ENCODE data around the gene TMEM238.
A peak's percentile ranks its signal among the peaks of the same experiment; 100 is the strongest.
"Not testable (repeated sequence)": the region's sequence is repeated elsewhere in the genome, so short reads cannot be mapped to it uniquely, and the experiment has no call there.

TMEM238 gene
- 0.63 to 2.8 (median 1.4) reads per million in 9 experiments for total RNA-seq

GRCh38 chr19:55384131-55384919 is at the start of gene TMEM238:
TSS of gene TMEM238 (minus strand) at chr19:55384292. CDS start at chr19:55384259, 33 bp downstream.
- ATAC-seq (replicated peaks), result no peak
- H3K4me3 Mint-ChIP-seq, result peak within 1 kb of the TSS; percentile 94 to 97
- no peaks in the 10 kb centered on the region for H3K9me3 Mint-ChIP-seq
- H3K27me3 Mint-ChIP-seq, result no peaks in the 10 kb centered on the region
- peak in 1 of 3 experiments; percentile 29 for DNase-seq
- H3K36me3 Mint-ChIP-seq (ENCODE audit: insufficient read depth), result peaks cover 50% of the 10 kb centered on the region
- peak within 1 kb of the TSS; percentile 96 to 99 for H3K27ac Mint-ChIP-seq
- peaks cover 51 to 59% of the 10 kb centered on the region in 2 donors for H3K4me1 Mint-ChIP-seq (ENCODE audit: low read depth in 2 of 2)

GRCh38 chr19:55433292-55433691 is 49.2 kb upstream of the TMEM238 start:
- Mint-ChIP-seq H3K36me3 (ENCODE audit: insufficient read depth) (no peaks in the 10 kb centered on the region), H3K4me3 (no peak overlapping the region), H3K4me1 (ENCODE audit: low read depth in 2 of 2) (peaks cover 0 to 5% of the 10 kb centered on the region in 2 donors), H3K27ac (no peak overlapping the region), H3K27me3 (peaks cover 41 to 67% of the 10 kb centered on the region in 2 donors), H3K9me3 (no peaks in the 10 kb centered on the region)
- ATAC-seq (replicated peaks) (no peak), DNase-seq (no peak)

DNA sequence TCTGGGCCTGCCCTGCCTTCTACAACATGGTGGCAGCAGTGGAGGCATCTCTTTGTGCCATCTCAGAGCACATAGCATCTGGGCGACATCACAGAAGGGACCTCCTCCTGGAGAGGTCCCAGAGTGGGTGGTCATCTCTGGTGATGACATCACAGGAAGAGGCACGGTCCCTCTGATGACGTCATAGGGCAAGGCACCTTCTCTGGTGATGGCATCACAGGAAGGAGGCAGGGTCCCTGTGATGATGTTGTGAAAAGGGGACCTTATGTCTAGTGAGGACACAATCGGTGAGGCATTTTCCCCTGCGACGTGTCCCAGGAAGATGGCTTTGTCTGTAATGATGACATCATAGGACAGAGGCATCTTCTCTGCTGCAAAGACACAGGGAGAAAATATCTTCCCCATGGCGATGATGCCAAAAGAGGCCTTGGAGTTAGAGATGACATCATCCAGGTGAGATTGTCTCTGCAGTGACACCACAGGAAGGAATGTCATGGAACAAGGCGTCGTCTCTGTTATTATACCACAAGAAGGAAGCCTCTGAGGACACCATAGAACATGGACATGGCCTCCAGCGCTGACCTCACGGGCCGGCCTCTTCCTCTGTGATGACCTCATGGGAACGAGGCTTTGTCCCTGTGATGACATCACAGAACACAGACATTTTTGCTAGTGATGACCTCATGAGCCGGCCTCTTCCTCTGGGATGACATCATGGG is 48.3 kb upstream of the TMEM238 start:
- DNase-seq (no peak), ATAC-seq (replicated peaks) (no peak)
- H3K27me3 Mint-ChIP-seq, result peaks cover 38 to 67% of the 10 kb centered on the region in 2 donors
- H3K4me1 Mint-ChIP-seq (ENCODE audit: low read depth in 2 of 2), result peaks cover 0 to 5% of the 10 kb centered on the region in 2 donors
- no peaks in the 10 kb centered on the region for H3K9me3 Mint-ChIP-seq
- H3K36me3 Mint-ChIP-seq (ENCODE audit: insufficient read depth), result no peaks in the 10 kb centered on the region
- H3K27ac Mint-ChIP-seq, result no peak overlapping the region
- no peak overlapping the region for H3K4me3 Mint-ChIP-seq

GRCh38 chr19:55431183-55431582 is 47.1 kb upstream of the TMEM238 start:
- H3K4me3 Mint-ChIP-seq, result no peak overlapping the region
- no peak for DNase-seq
- H3K27me3 Mint-ChIP-seq, result peaks cover 28 to 61% of the 10 kb centered on the region in 2 donors
- no peaks in the 10 kb centered on the region for H3K36me3 Mint-ChIP-seq (ENCODE audit: insufficient read depth)
- no peaks in the 10 kb centered on the region for H3K9me3 Mint-ChIP-seq
- no peak for ATAC-seq (replicated peaks)
- no peaks in the 10 kb centered on the region for H3K4me1 Mint-ChIP-seq (ENCODE audit: low read depth in 2 of 2)
- no peak overlapping the region for H3K27ac Mint-ChIP-seq

DNA sequence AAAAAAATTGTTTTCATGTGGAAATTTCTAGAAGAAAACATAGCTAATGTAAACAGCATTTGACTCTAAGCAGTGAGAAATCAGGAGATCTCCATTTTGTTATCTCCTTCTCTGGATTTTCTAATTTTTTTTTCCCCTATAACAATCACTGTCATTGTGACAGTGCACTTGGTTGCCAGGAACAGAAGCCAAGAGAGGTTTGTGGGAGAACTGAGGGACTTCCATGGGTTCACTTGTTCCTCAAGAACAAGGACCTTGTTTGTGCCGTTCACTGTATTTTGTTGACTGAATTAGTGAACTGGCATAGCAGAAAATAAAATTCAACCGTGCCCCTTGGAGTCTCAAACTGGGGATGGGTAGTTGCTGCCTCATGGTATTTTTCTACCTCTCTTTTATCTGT is 42.0 kb upstream of the TMEM238 start:
- ATAC-seq (replicated peaks), result no peak
- Mint-ChIP-seq H3K27me3 (peaks cover 39 to 63% of the 10 kb centered on the region in 2 donors), H3K4me1 (ENCODE audit: low read depth in 2 of 2) (peaks cover 7% of the 10 kb centered on the region in 2 donors), H3K9me3 (no peaks in the 10 kb centered on the region), H3K4me3 (no peak overlapping the region), H3K36me3 (ENCODE audit: insufficient read depth) (peaks cover 4% of the 10 kb centered on the region), H3K27ac (no peak overlapping the region)
- no peak for DNase-seq

- H3K27me3 Mint-ChIP-seq, result peaks cover 27 to 56% of the 10 kb centered on the region in 2 donors
- H3K9me3 Mint-ChIP-seq, result no peaks in the 10 kb centered on the region
- H3K36me3 Mint-ChIP-seq (ENCODE audit: insufficient read depth), result peaks cover 4% of the 10 kb centered on the region
- H3K4me1 Mint-ChIP-seq (ENCODE audit: low read depth in 2 of 2), result peaks cover 7% of the 10 kb centered on the region in 2 donors
- ATAC-seq (replicated peaks) (no peak), DNase-seq (no peak)
- no peak overlapping the region for H3K27ac Mint-ChIP-seq
- no peak overlapping the region for H3K4me3 Mint-ChIP-seq
Measured at GRCh38 chr19:55424518-55424917, 40.4 kb upstream of the TMEM238 start.

DNA sequence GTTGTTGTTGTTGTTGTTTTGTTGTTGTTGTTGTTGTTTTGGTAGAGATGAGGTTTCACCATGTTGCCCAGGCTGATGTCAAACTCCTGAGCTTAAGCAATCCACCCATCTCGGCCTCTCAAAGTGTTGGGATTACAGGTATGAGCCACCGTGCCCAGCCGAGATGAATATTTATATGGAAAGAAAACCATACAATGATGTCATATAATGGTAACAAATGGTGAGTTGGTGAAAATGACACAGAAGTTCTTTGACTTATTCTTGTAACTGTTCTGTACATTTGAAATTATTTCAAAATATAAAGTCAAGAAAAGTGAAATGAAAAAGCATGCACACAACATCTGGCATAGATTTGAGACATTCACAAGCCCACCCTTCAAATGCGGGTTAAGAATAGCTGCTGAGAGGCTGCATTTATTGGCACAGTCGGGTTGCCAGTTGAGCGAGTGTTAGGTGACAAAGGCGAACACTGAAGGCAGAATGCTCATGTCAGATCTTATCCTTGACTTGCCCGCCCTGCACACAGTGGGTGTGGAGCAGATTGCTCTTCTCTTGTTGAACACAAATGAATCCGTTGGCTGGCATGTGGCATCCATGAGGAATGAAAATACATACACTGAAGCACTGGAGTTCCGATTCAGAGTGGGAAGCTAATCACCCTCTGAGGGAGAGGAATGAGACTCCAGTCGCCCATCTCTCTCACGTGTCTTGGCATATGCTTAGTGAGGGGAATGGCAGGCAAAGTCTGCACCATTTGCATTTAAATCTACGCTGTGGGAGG is 39.3 kb upstream of the TMEM238 start:
- no peaks in the 10 kb centered on the region for H3K9me3 Mint-ChIP-seq
- peaks cover 7 to 8% of the 10 kb centered on the region in 2 donors for H3K4me1 Mint-ChIP-seq (ENCODE audit: low read depth in 2 of 2)
- H3K4me3 Mint-ChIP-seq, result no peak overlapping the region
- peaks cover 19 to 49% of the 10 kb centered on the region in 2 donors for H3K27me3 Mint-ChIP-seq
- DNase-seq (no peak), ATAC-seq (replicated peaks) (no peak)
- H3K36me3 Mint-ChIP-seq (ENCODE audit: insufficient read depth), result peaks cover 4% of the 10 kb centered on the region
- H3K27ac Mint-ChIP-seq, result no peak overlapping the region

DNA sequence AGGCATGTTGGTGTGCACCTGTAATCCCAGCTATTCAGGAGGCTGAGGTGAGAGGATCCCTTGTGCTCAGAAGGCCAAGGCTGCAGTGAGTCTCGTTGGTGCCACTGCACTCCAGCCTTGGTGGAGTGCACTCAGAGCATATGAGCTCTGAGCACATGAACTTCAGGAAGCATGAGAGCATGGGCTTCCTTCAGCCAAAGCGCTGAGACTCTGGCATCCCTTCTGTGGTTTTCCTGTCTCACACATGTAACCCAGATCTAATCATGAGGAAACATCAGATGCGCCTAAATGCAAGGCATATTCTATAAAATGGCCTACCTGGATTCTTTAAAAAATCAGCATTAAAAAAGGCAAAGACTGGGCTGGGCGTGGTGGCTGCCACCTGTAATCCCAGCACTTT is 37.2 kb upstream of the TMEM238 start:
- H3K27ac Mint-ChIP-seq, result peak overlapping the region; percentile 75 to 90
- peaks cover 21 to 39% of the 10 kb centered on the region in 2 donors for H3K27me3 Mint-ChIP-seq
- peak overlapping the region; percentile 72 for H3K4me3 Mint-ChIP-seq
- peak; percentile 98 for ATAC-seq (replicated peaks)
- H3K9me3 Mint-ChIP-seq; H3K36me3 Mint-ChIP-seq (ENCODE audit: insufficient read depth): not testable (repeated sequence)
- peaks cover 7 to 11% of the 10 kb centered on the region in 2 donors for H3K4me1 Mint-ChIP-seq (ENCODE audit: low read depth in 2 of 2)
- DNase-seq, result peak in 2 of 3 experiments; percentile 38 to 39

DNA sequence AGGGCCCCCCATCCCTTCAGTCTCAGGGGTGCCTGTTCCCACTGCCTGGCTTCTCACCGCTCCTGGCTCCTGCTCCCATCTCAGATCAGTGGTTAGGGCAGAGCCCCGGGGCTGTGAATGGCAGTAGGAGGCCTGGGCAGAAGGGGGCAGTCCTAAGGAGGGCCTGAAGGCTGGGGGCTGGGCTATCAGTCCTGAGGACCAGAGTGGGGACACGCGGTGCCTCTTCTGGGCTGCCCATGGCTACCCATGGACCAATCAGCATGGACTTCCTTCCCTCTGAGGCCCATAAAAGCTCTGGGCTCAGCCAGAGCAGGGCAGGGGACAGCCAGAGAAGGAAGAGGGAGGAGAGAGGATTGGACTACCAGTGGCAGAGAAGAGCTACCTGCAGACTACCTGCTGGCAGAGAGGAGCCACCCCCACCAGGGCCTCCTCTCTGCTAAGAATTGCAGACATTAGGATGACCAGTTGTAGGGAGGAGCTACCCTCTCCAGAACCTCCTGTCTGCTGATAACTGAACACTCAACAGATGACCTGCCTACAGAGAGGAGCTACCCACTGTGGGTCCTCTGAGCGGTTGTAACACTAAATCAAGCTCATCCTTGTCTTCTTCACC is 35.6 kb upstream of the TMEM238 start:
- H3K27ac Mint-ChIP-seq, result peak overlapping the region in 1 of 2 donors; percentile 64
- H3K27me3 Mint-ChIP-seq, result peaks cover 15 to 31% of the 10 kb centered on the region in 2 donors
- DNase-seq, result no peak
- H3K9me3 Mint-ChIP-seq, result no peaks in the 10 kb centered on the region
- H3K36me3 Mint-ChIP-seq (ENCODE audit: insufficient read depth), result peaks cover 7% of the 10 kb centered on the region
- no peak overlapping the region for H3K4me3 Mint-ChIP-seq
- ATAC-seq (replicated peaks), result no peak
- peaks cover 7 to 11% of the 10 kb centered on the region in 2 donors for H3K4me1 Mint-ChIP-seq (ENCODE audit: low read depth in 2 of 2)

- Mint-ChIP-seq H3K36me3 (ENCODE audit: insufficient read depth) (peaks cover 7% of the 10 kb centered on the region), H3K9me3 (no peaks in the 10 kb centered on the region), H3K4me3 (no peak overlapping the region), H3K4me1 (ENCODE audit: low read depth in 2 of 2) (peaks cover 7 to 11% of the 10 kb centered on the region in 2 donors), H3K27me3 (peaks cover 10 to 29% of the 10 kb centered on the region in 2 donors), H3K27ac (no peak overlapping the region)
- no peak for ATAC-seq (replicated peaks)
- no peak for DNase-seq
Measured at GRCh38 chr19:55419103-55419502, 35.0 kb upstream of the TMEM238 start.

GRCh38 chr19:55418185-55418584 is 34.1 kb upstream of the TMEM238 start:
- H3K4me3 Mint-ChIP-seq, result no peak overlapping the region
- H3K36me3 Mint-ChIP-seq (ENCODE audit: insufficient read depth), result peaks cover 7% of the 10 kb centered on the region
- H3K27ac Mint-ChIP-seq, result no peak overlapping the region
- DNase-seq (peak; percentile 44 to 52 (median 47)), ATAC-seq (replicated peaks) (peak; percentile 40)
- H3K9me3 Mint-ChIP-seq, result no peaks in the 10 kb centered on the region
- H3K27me3 Mint-ChIP-seq, result peaks cover 6 to 24% of the 10 kb centered on the region in 2 donors
- peaks cover 7 to 11% of the 10 kb centered on the region in 2 donors for H3K4me1 Mint-ChIP-seq (ENCODE audit: low read depth in 2 of 2)

- Mint-ChIP-seq H3K27me3 (peaks cover 0 to 6% of the 10 kb centered on the region in 2 donors), H3K4me1 (ENCODE audit: low read depth in 2 of 2) (peaks cover 20 to 23% of the 10 kb centered on the region in 2 donors), H3K9me3 (peaks cover 0 to 2% of the 10 kb centered on the region in 2 donors), H3K4me3 (no peak overlapping the region), H3K27ac (no peak overlapping the region), H3K36me3 (ENCODE audit: insufficient read depth) (peaks cover 32% of the 10 kb centered on the region)
- no peak for DNase-seq
- no peak for ATAC-seq (replicated peaks)
Measured at GRCh38 chr19:55410168-55410567, 26.1 kb upstream of the TMEM238 start.

- Mint-ChIP-seq H3K36me3 (ENCODE audit: insufficient read depth) (peaks cover 42% of the 10 kb centered on the region), H3K4me1 (ENCODE audit: low read depth in 2 of 2) (peaks cover 20 to 23% of the 10 kb centered on the region in 2 donors), H3K27ac (peak overlapping the region in 1 of 2 donors; percentile 100), H3K4me3 (peak overlapping the region; percentile 15 to 85)
- not testable (repeated sequence) for H3K27me3 Mint-ChIP-seq; DNase-seq; H3K9me3 Mint-ChIP-seq; ATAC-seq (replicated peaks)
Measured at GRCh38 chr19:55409179-55409578, 25.1 kb upstream of the TMEM238 start.

Data from effector memory CD8-positive, alpha-beta T cell (primary cell).